ENCODE measurements around the gene DISP2.

- TF ChIP-seq CTCF (conservative IDR thresholded peaks at IDR 0.05): no peak
- TF ChIP-seq ZFX (IDR thresholded peaks at IDR 0.05): no peak
Observed at GRCh38 chr15:40392986-40393948, 35.2 kb downstream of the DISP2 start.

All from C4-2B (cell line).